ENCODE results near the gene DNER. TPM values are rescaled to one million over a fixed set of nuclear protein-coding genes. Genes with fewer than 3 reads are reported as not detected.
A peak's percentile ranks its signal among the peaks of the same experiment; 100 is the strongest.

The DNER gene
- total and polyA plus RNA-seq, 2 of the 4 experiments (the other 2 are of a cell fraction), result under 0.01 to 0.14 TPM

DNA sequence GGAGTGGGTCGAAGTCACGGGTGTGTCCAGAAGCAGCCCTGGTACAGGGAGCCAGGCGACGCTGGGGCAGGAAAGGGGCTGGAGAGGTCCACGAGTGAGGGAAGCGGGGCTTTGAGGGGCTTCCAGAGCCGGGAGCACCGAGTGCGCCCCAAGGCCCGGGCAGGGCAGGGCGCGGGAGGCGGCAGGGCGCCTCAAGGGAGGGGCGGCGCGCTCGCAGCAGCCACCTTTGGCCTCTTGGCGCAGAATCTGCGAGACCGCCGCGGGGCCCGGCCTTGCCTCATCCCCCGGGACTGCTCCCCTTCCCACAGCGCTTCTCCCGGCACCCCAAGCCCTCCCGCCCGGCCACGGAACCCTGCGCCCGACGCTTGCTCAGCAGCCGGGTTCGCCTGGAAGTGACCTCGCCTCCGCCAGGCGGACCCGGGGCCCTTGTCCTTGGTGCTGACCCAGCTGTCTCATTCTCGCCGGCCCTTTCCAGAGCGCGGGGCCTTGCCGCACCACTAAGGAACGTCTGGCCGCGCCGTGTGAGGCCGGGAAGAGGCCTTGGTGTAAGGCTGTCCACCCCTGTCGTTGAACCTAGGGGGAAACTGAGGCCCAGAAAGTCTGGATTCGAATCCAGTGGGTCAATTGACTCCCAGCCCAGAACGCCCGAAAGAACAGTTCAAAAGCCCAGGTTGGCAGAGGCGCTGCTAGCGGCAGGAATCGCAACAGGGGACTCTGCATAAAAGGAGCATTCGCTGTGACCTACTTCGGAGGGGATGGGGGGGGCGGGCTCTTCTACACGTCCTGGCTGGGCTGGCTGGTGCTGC lies 584 bp upstream of the DNER start:
- 0% methylated on average over 20 of the region's 60 CpGs; no CpG with 5 or more reads in 1 of the 2 experiments for WGBS, 2 experiments (ENCODE audit: extremely low coverage in 2 of 2, insufficient read length in 1 of 2)
- Histone ChIP-seq H2BK20ac (ENCODE audit: low read depth, low read length) (no peak overlapping the region), H2BK15ac (ENCODE audit: low read depth, low read length) (no peak overlapping the region), H3K14ac (replicated peaks; ENCODE audit: low read depth, low read length) (no peak overlapping the region), H4K91ac (ENCODE audit: insufficient read depth, low read depth, low read length) (no peak overlapping the region), H3K23ac (ENCODE audit: low read depth, low read length) (no peak overlapping the region), H3K18ac (ENCODE audit: low read depth, low read length) (no peak overlapping the region), H4K20me1 (ENCODE audit: insufficient read depth, low read length) (no peaks in the 10 kb centered on the region), H3K56ac (ENCODE audit: extremely low read depth, insufficient read depth, low read length) (no peak overlapping the region), H3K4me2 (ENCODE audit: low read depth, low read length) (peak overlapping the region; percentile 78), H2BK5ac (ENCODE audit: low read depth, low read length, poor library complexity, severe bottlenecking) (no peak overlapping the region), H3K79me1 (ENCODE audit: low read depth in 1 of 2, low read length in 2 of 2) (no peaks in the 10 kb centered on the region), H4K8ac (ENCODE audit: low read depth in 2 of 2, low read length in 2 of 2) (no peak overlapping the region), H3K4me1 (ENCODE audit: control insufficient read depth, insufficient read depth, low read length) (peaks cover 2% of the 10 kb centered on the region; the same call in 1 of the 2 replicates), H3K9ac (ENCODE audit: low read depth, low read length) (no peak overlapping the region), H3K9me3 (ENCODE audit: control insufficient read depth, insufficient read depth, low read length) (no peaks in the 10 kb centered on the region), H2AK5ac (ENCODE audit: low read depth, low read length) (no peak overlapping the region), H4K5ac (ENCODE audit: low read depth, low read length) (no peak overlapping the region), H2BK120ac (ENCODE audit: low read depth, low read length) (no peak overlapping the region), H3K36me3 (ENCODE audit: control insufficient read depth, insufficient read depth, low read length) (no peaks in the 10 kb centered on the region), H3K27me3 (ENCODE audit: control insufficient read depth, insufficient read depth, low read length) (peaks cover 36% of the 10 kb centered on the region), H3K27ac (ENCODE audit: insufficient read depth, low read length) (no peak overlapping the region), H3K4me3 (ENCODE audit: insufficient read depth, low read depth, low read length) (peak overlapping the region; percentile 21), H3K4ac (ENCODE audit: low read depth, low read length) (no peak overlapping the region), H3K9me1 (ENCODE audit: insufficient read depth, low read length) (no peaks in the 10 kb centered on the region; the same call in 1 of the 2 replicates), H2AFZ (replicated peaks; ENCODE audit: low read length, poor library complexity) (peak overlapping the region; percentile 76), H2AK9ac (replicated peaks; ENCODE audit: low read depth, low read length, poor library complexity) (peak overlapping the region; percentile 50)
- ATAC-seq (ENCODE audit: low read depth) (peak; percentile 92), DNase-seq (peak; percentile 55)
- POLR2A ChIA-PET (ENCODE audit: unreplicated experiment), result no interaction called here
- in situ Hi-C loops (cut with MboI; ENCODE audit: low sequenced_read_pairs) (no loop called here), dilution Hi-C loops (cut with HindIII; ENCODE audit: low sequenced_read_pairs, unreplicated experiment) (no loop called here), intact Hi-C loops (cut with micrococcal nuclease) (loop anchor here (5.0 kb wide), 1 partner anchor 283 kb away; no protein-coding TSS in a partner anchor)
- TF ChIP-seq MXI1 (IDR thresholded peaks at IDR 0.05; ENCODE audit: borderline replicate concordance, low read depth, low read length) (peak; percentile 62; the same call in 1 of the 2 replicates), FOS (IDR thresholded peaks at IDR 0.05; ENCODE audit: low read depth, low read length) (no peak)
- BruUV-seq (replicated peaks), result no TSS peak
- CTCF ChIA-PET, result no interaction called here

All from IMR-90 (cell line).